Epithelial cell of esophagus (primary cell): ENCODE data around the gene CAPN8.

ENCODE experiments used
- DNase-seq: peaks from one replicate; pipeline ENCODE4 v3.0.0; 2010; ENCODE audit warnings: low read depth
- H3K4me3 ChIP-seq: 2 replicates; pipeline ENCODE4 v1.5.1; 2011; ENCODE audit warnings: mild to moderate bottlenecking, low read length, control low read depth
- CTCF ChIP-seq: IDR thresholded peaks from 2 replicates; pipeline ENCODE4 v1.5.1; 2011; ENCODE audit warnings: low read depth, mild to moderate bottlenecking, low read length, control low read depth, inconsistent platforms; ENCODE audit not compliant: insufficient read depth; ENCODE audit errors: missing control alignments

The CAPN8 gene

GRCh38 chr1:223645903-223646302, 19.6 kb downstream of the CAPN8 start:
- TF ChIP-seq CTCF, result no peak
- DNase-seq, result no peak

GRCh38 chr1:223642237-223642636, 23.3 kb downstream of the CAPN8 start:
- DNase-seq, result no peak
- H3K4me3 ChIP-seq, result no peak overlapping the region
- TF ChIP-seq CTCF, result no peak

More at GRCh38 chr1:223645903-223646302, 19.6 kb downstream of the CAPN8 start:
- H3K4me3 ChIP-seq, result no peak overlapping the region

GRCh38 chr1:223641523-223642039, 23.9 kb downstream of the CAPN8 start:
- no peak for TF ChIP-seq CTCF
- no peak for DNase-seq
- no peak overlapping the region for H3K4me3 ChIP-seq

- DNase-seq, result peak; percentile 55
- TF ChIP-seq CTCF, result no peak
- H3K4me3 ChIP-seq, result no peak overlapping the region
Observed at GRCh38 chr1:223639331-223639749, 26.2 kb downstream of the CAPN8 start.

GRCh38 chr1:223635236-223635635, 30.3 kb downstream of the CAPN8 start:
- no peak for DNase-seq
- no peak for TF ChIP-seq CTCF

GRCh38 chr1:223634423-223634822, 31.1 kb downstream of the CAPN8 start:
- no peak for TF ChIP-seq CTCF
- DNase-seq, result no peak

More at GRCh38 chr1:223635236-223635635, 30.3 kb downstream of the CAPN8 start:
- H3K4me3 ChIP-seq, result no peak overlapping the region

GRCh38 chr1:223631956-223632355, 33.5 kb downstream of the CAPN8 start:
- H3K4me3 ChIP-seq, result no peak overlapping the region
- DNase-seq, result no peak
- TF ChIP-seq CTCF, result no peak

More at GRCh38 chr1:223634423-223634822, 31.1 kb downstream of the CAPN8 start:
- H3K4me3 ChIP-seq, result no peak overlapping the region
